ENCODE data around the gene HEG1. TPM values are rescaled to one million over a fixed set of nuclear protein-coding genes. Genes with fewer than 3 reads are reported as not detected.

Gene HEG1
- total and polyA plus RNA-seq, 2 donors (not counting 3 experiments of a cell fraction or from before 2014, with no cell fraction given), result 50.1 to 106 TPM

DNA sequence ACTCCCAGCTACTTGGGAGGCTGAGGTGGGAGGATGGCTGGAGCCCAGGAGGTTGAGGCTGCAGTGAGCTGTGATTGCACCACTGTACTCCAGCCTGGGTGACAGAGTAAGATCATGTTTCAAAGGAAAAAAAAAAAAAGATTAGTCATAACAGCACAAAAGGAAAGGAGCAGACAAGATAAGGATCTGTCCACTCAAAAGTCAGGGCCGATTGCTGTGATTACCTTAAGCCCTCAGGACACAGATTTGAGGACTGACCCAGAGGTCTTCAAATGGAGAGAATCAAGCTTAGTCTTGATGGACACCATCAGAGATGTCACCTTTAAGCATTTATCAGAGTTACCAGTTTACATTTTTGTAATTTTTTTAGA lies 23.9 kb upstream of the HEG1 start:
- Histone ChIP-seq H3K9ac (replicated peaks; ENCODE audit: extremely low read depth, insufficient read depth, low read length) (no peak overlapping the region), H2AFZ (ENCODE audit: low read depth, low read length) (no peak overlapping the region), H3K9me1 (replicated peaks; ENCODE audit: control insufficient read depth, extremely low read depth, insufficient read depth, low read length) (no peaks in the 10 kb centered on the region), H3K79me2 (ENCODE audit: control insufficient read depth, insufficient read depth, low read length) (no peaks in the 10 kb centered on the region), H3K27me3 (ENCODE audit: control insufficient read depth in 2 of 2, insufficient read depth in 2 of 2, low read length in 2 of 2) (no peaks in the 10 kb centered on the region), H3K36me3 (ENCODE audit: control insufficient read depth in 2 of 2, extremely low read depth in 1 of 2, insufficient read depth in 2 of 2, low read length in 2 of 2) (no peaks in the 10 kb centered on the region), H3K4me2 (ENCODE audit: insufficient read depth, low read length) (no peak overlapping the region), H3K4me1 (ENCODE audit: control insufficient read depth, extremely low read depth, insufficient read depth, low read length) (peaks cover 6% of the 10 kb centered on the region), H3K9me3 (replicated peaks; ENCODE audit: control insufficient read depth, insufficient read depth, low read length) (no peaks in the 10 kb centered on the region), H3K27ac (ENCODE audit: insufficient read depth, low read depth, low read length) (no peak overlapping the region), H4K20me1 (replicated peaks; ENCODE audit: control insufficient read depth, extremely low read depth, insufficient read depth, low read length) (no peaks in the 10 kb centered on the region), H3K4me3 (replicated peaks in 1 of 3; ENCODE audit: insufficient read depth in 1 of 3, low read depth in 1 of 3, low read length in 3 of 3) (no peak overlapping the region)
- BruUV-seq (replicated peaks), result no TSS peak
- DNase-seq (ENCODE audit: low read depth, low spot score) (no peak), FAIRE-seq (peak; percentile 53)
- intact Hi-C loops (cut with micrococcal nuclease) (no loop called here), dilution Hi-C loops (cut with MboI; ENCODE audit: extremely low pct_ligation_motif_present, low sequenced_read_pairs) (no loop called here)
- ChIA-PET CTCF (no interaction called here), POLR2A (no interaction called here)
- peak; percentile 78 for TF ChIP-seq GATA2 (IDR thresholded peaks at IDR 0.05; ENCODE audit: insufficient read depth, insufficient read length, low read depth, low read length)
- no peak for TF ChIP-seq POLR2AphosphoS5 (IDR thresholded peaks at IDR 0.05; ENCODE audit: insufficient read depth, low read depth, low read length)

DNA sequence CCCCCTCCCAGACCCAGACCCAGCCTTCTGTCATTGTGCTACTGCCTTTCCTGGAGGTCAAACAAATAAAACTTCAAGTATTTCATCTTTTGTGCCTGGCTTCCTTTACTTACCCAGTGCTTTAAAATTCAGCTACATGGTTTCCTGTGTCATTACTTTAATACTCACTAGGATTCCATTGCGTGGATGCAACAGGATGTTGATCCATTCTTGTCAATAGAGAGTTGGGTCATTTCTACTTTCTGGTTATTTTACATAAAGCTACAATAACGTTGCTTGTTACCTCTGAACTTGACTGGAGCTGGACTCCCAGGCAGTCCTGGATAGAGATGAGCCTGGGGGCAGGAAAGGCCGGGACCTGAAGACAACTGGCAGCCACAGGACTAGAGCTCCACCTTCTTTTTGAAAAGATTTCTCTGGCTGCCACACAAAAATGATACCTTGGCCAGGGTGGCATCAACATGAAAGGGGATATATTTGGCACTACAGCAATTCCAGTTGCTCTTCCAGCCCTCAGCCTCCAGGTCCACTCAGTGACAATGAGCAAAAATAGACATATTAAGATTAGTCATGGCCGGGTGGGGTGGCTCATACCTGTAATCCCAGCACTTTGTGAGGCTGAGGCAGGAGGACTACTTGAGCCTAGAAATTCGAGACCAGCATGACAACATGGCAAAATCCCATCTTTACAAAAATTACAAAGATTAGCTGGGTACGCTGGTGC lies 23.3 kb upstream of the HEG1 start:
- intact Hi-C loops (cut with micrococcal nuclease), result no loop called here
- Histone ChIP-seq H3K9ac (replicated peaks; ENCODE audit: extremely low read depth, insufficient read depth, low read length) (no peak overlapping the region), H3K4me1 (ENCODE audit: control insufficient read depth, extremely low read depth, insufficient read depth, low read length) (peaks cover 6% of the 10 kb centered on the region), H3K79me2 (ENCODE audit: control insufficient read depth, insufficient read depth, low read length) (no peaks in the 10 kb centered on the region), H3K27me3 (ENCODE audit: control insufficient read depth in 2 of 2, insufficient read depth in 2 of 2, low read length in 2 of 2) (no peaks in the 10 kb centered on the region), H3K4me2 (ENCODE audit: insufficient read depth, low read length) (peak overlapping the region; percentile 16), H3K9me3 (replicated peaks; ENCODE audit: control insufficient read depth, insufficient read depth, low read length) (no peaks in the 10 kb centered on the region), H4K20me1 (replicated peaks; ENCODE audit: control insufficient read depth, extremely low read depth, insufficient read depth, low read length) (no peaks in the 10 kb centered on the region), H3K36me3 (ENCODE audit: control insufficient read depth in 2 of 2, extremely low read depth in 1 of 2, insufficient read depth in 2 of 2, low read length in 2 of 2) (no peaks in the 10 kb centered on the region), H3K9me1 (replicated peaks; ENCODE audit: control insufficient read depth, extremely low read depth, insufficient read depth, low read length) (no peaks in the 10 kb centered on the region), H3K27ac (ENCODE audit: insufficient read depth, low read depth, low read length) (no peak overlapping the region), H2AFZ (ENCODE audit: low read depth, low read length) (no peak overlapping the region), H3K4me3 (replicated peaks in 1 of 3; ENCODE audit: insufficient read depth in 1 of 3, low read depth in 1 of 3, low read length in 3 of 3) (no peak overlapping the region)
- DNase-seq (ENCODE audit: low read depth, low spot score), result no peak
- BruUV-seq (replicated peaks), result no TSS peak
- CTCF ChIA-PET, result interaction anchor here (0.6 kb wide), 1 partner anchor 174 kb away, joined by 3 read pairs; no protein-coding TSS in a partner anchor
- TF ChIP-seq EZH2 (IDR thresholded peaks at IDR 0.05; ENCODE audit: borderline replicate concordance, low read depth, low read length, severe bottlenecking) (no peak), FOS (IDR thresholded peaks at IDR 0.05; ENCODE audit: borderline replicate concordance, insufficient read depth, low read length) (no peak), POLR2AphosphoS5 (IDR thresholded peaks at IDR 0.05; ENCODE audit: insufficient read depth, low read depth, low read length) (no peak), MYC (IDR thresholded peaks at IDR 0.05; ENCODE audit: low read depth, low read length) (no peak), MAX (IDR thresholded peaks at IDR 0.05; ENCODE audit: insufficient read depth, insufficient read length) (no peak), JUN (IDR thresholded peaks at IDR 0.05; ENCODE audit: borderline replicate concordance, insufficient read depth, insufficient read length, low read depth) (no peak), CTCF (IDR thresholded peaks at IDR 0.05; ENCODE audit: extremely low read depth in 1 of 2, insufficient read depth in 1 of 2, low read depth in 1 of 2, low read length in 2 of 2) (no peak), GATA2 (IDR thresholded peaks at IDR 0.05; ENCODE audit: insufficient read depth, insufficient read length, low read depth, low read length) (no peak), POLR2A (IDR thresholded peaks at IDR 0.05; ENCODE audit: low read depth, low read length) (no peak)
- peak; percentile 57 for FAIRE-seq
- POLR2A ChIA-PET, result no interaction called here
- dilution Hi-C loops (cut with MboI; ENCODE audit: extremely low pct_ligation_motif_present, low sequenced_read_pairs), result no loop called here
